Mammary epithelial cell (primary cell): ENCODE data around the gene LILRB5.

ENCODE experiments used
- EZH2 ChIP-seq: IDR thresholded peaks from 2 replicates; pipeline ENCODE4 v1.6.1; 2012; ENCODE audit warnings: low read length, inconsistent platforms, borderline replicate concordance
- TF ChIP-seq, protein P1 (sequence below), 2 donors: IDR thresholded peaks in 1 of 2; conservative IDR thresholded peaks in 1 of 2; 2 replicates each; pipeline ENCODE4 v1.5.1; 2011 to 2012; ENCODE audit warnings: inconsistent platforms in 2 of 2, low read length in 2 of 2, mild to moderate bottlenecking in 2 of 2, control low read depth in 1 of 2, low read depth in 1 of 2; ENCODE audit not compliant: insufficient read depth in 1 of 2; ENCODE audit errors: extremely low read depth in 1 of 2

- TF ChIP-seq, protein P1, sequence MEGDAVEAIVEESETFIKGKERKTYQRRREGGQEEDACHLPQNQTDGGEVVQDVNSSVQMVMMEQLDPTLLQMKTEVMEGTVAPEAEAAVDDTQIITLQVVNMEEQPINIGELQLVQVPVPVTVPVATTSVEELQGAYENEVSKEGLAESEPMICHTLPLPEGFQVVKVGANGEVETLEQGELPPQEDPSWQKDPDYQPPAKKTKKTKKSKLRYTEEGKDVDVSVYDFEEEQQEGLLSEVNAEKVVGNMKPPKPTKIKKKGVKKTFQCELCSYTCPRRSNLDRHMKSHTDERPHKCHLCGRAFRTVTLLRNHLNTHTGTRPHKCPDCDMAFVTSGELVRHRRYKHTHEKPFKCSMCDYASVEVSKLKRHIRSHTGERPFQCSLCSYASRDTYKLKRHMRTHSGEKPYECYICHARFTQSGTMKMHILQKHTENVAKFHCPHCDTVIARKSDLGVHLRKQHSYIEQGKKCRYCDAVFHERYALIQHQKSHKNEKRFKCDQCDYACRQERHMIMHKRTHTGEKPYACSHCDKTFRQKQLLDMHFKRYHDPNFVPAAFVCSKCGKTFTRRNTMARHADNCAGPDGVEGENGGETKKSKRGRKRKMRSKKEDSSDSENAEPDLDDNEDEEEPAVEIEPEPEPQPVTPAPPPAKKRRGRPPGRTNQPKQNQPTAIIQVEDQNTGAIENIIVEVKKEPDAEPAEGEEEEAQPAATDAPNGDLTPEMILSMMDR (conservative IDR thresholded peaks at IDR 0.05 in 1 of 2, IDR thresholded peaks at IDR 0.05 in 1 of 2; ENCODE audit: extremely low read depth in 1 of 2, insufficient read depth in 1 of 2, low read depth in 1 of 2, low read length in 2 of 2): no peak
- TF ChIP-seq EZH2: no peak
These were observed 40.8 kb upstream of the LILRB5 start for GRCh38 chr19:54297759-54298305.
